Endothelial cell of umbilical vein (primary cell): ENCODE data around the gene DRAP1. TPM values are rescaled to one million over a fixed set of nuclear protein-coding genes. Genes with fewer than 3 reads are reported as not detected.

Source experiments
- BruUV-seq: library from RNA; stranded (reverse); fragments of 400-500 nt; replicated peaks from 2 replicates; lab custom pipeline; 2021; lab: Mats Ljungman, UMichigan
- CTCF ChIA-PET: fragments of 300-600, 350-600 bp; sonication (Branson Sonifier 250); formaldehyde crosslinking; loops from one replicate; lab custom pipeline; 2021; ENCODE audit warnings: antibody characterized with exemption, inconsistent platforms; lab: Charles Lee
- POLR2A ChIA-PET: fragments of 300-600, 350-600 bp; sonication (Branson Sonifier 250); formaldehyde crosslinking; loops from one replicate; lab custom pipeline; 2021; ENCODE audit warnings: antibody characterized with exemption, inconsistent platforms; lab: Charles Lee
- DNase-seq: peaks from one replicate; pipeline ENCODE4 v3.0.0-alpha.2; 2011; ENCODE audit warnings: low read depth, low spot score
- FAIRE-seq: peaks from 2 replicates; lab custom pipeline; 2011; peaks lifted over from hg19 to GRCh38; lab: Jason Lieb, UNC
- H2AFZ ChIP-seq: 2 replicates; pipeline ENCODE4 v1.6.0; 2012; ENCODE audit warnings: low read depth, low read length, control low read depth, inconsistent platforms
- H3K27ac ChIP-seq: 2 replicates; pipeline ENCODE4 v1.5.1; 2011; ENCODE audit warnings: low read depth, mild to moderate bottlenecking, control low read depth, low read length, moderate library complexity; ENCODE audit not compliant: insufficient read depth
- H3K27me3 ChIP-seq, 2 experiments: 2 replicates each; pipeline versions ENCODE4 v1.6.0 to v1.6.1; 2011; ENCODE audit warnings: low read length in 2 of 2, mixed read lengths in 1 of 2; ENCODE audit not compliant: control insufficient read depth in 2 of 2, insufficient read depth in 2 of 2
- H3K36me3 ChIP-seq, 2 experiments: 2 replicates in 1 of 2; 3 replicates in 1 of 2; pipeline ENCODE4 v1.5.1; 2011; ENCODE audit warnings: low read length in 2 of 2, mild to moderate bottlenecking in 1 of 2, moderate library complexity in 1 of 2; ENCODE audit not compliant: control insufficient read depth in 2 of 2, insufficient read depth in 2 of 2; ENCODE audit errors: extremely low read depth in 1 of 2
- H3K4me1 ChIP-seq: 3 replicates; pipeline ENCODE4 v1.5.1; 2011; ENCODE audit warnings: mild to moderate bottlenecking, low read length; ENCODE audit not compliant: control insufficient read depth, insufficient read depth; ENCODE audit errors: extremely low read depth
- H3K4me2 ChIP-seq: 2 replicates; pipeline ENCODE4 v1.6.1; 2011; ENCODE audit warnings: low read length, control low read depth, mixed read lengths; ENCODE audit not compliant: insufficient read depth
- H3K4me3 ChIP-seq, 3 experiments: fragments of 200-600 bp in 1 of 3; sonication (generic), shearing (Covaris generic) in 1 of 3; replicated peaks in 1 of 3; 2 replicates each; pipeline ENCODE4 v1.5.1; 2011 to 2016; ENCODE audit warnings: control low read depth in 3 of 3, low read length in 3 of 3, mild to moderate bottlenecking in 2 of 3, inconsistent platforms in 1 of 3, low read depth in 1 of 3, moderate library complexity in 1 of 3; ENCODE audit not compliant: insufficient read depth in 1 of 3
- H3K79me2 ChIP-seq: 2 replicates; pipeline ENCODE4 v1.6.0; 2012; ENCODE audit warnings: low read length, inconsistent platforms; ENCODE audit not compliant: control insufficient read depth, insufficient read depth
- H3K9ac ChIP-seq: replicated peaks from 2 replicates; pipeline ENCODE3; 2011; ENCODE audit warnings: low read length, control low read depth; ENCODE audit not compliant: insufficient read depth; ENCODE audit errors: extremely low read depth
- H3K9me1 ChIP-seq: replicated peaks from 3 replicates; pipeline ENCODE4 v1.6.0; 2011; ENCODE audit warnings: mild to moderate bottlenecking, low read length; ENCODE audit not compliant: control insufficient read depth, insufficient read depth; ENCODE audit errors: extremely low read depth
- H3K9me3 ChIP-seq: replicated peaks from 2 replicates; pipeline ENCODE4 v1.5.1; 2012; ENCODE audit warnings: low read length, inconsistent platforms; ENCODE audit not compliant: control insufficient read depth, insufficient read depth
- H4K20me1 ChIP-seq: replicated peaks from 2 replicates; pipeline ENCODE3; 2011; ENCODE audit warnings: mild to moderate bottlenecking, low read length; ENCODE audit not compliant: control insufficient read depth, insufficient read depth; ENCODE audit errors: extremely low read depth
- EZH2 ChIP-seq: IDR thresholded peaks from 2 replicates; pipeline ENCODE4 v1.6.1; 2012; ENCODE audit warnings: borderline replicate concordance, low read depth, mild to moderate bottlenecking, moderate library complexity, low read length, inconsistent platforms; ENCODE audit not compliant: severe bottlenecking
- FOS ChIP-seq: IDR thresholded peaks from 2 replicates; pipeline ENCODE4 v1.6.1; 2011; ENCODE audit warnings: mild to moderate bottlenecking, low read length, moderate library complexity, borderline replicate concordance; ENCODE audit not compliant: insufficient read depth
- GATA2 ChIP-seq: IDR thresholded peaks from 2 replicates; pipeline ENCODE4 v1.7.0; 2011; ENCODE audit warnings: low read depth, mild to moderate bottlenecking, moderate library complexity, mixed read lengths, low read length; ENCODE audit not compliant: insufficient read length, insufficient read depth
- JUN ChIP-seq: IDR thresholded peaks from 2 replicates; pipeline ENCODE4 v1.6.1; 2011; ENCODE audit warnings: borderline replicate concordance, low read depth; ENCODE audit not compliant: insufficient read length, insufficient read depth
- MYC ChIP-seq: IDR thresholded peaks from one replicate; pipeline ENCODE4 v1.6.1; 2011; ENCODE audit warnings: mild to moderate bottlenecking, low read depth, low read length
- POLR2A ChIP-seq: IDR thresholded peaks from 2 replicates; pipeline ENCODE4 v1.6.1; 2012; ENCODE audit warnings: low read depth, mild to moderate bottlenecking, control low read depth, low read length
- POLR2AphosphoS5 ChIP-seq: IDR thresholded peaks from 2 replicates; pipeline ENCODE4 v1.6.1; 2012; ENCODE audit warnings: low read depth, mild to moderate bottlenecking, control low read depth, low read length, moderate library complexity; ENCODE audit not compliant: insufficient read depth
- dilution Hi-C: fragments of 300-500 bp; cut with MboI; formaldehyde crosslinking; loops from one replicate; pipeline ENCODE4 v1.15.0; 2019; ENCODE audit warnings: low sequenced_read_pairs; ENCODE audit not compliant: extremely low pct_ligation_motif_present
- intact Hi-C: fragments of 100-400 bp; cut with micrococcal nuclease; formaldehyde crosslinking; loops from one replicate; pipeline ENCODE4 v1.10.0; 2022
- polyA plus RNA-seq, 4 experiments: library from polyadenylated mRNA; depleted of rRNA in 3 of 4; stranded (reverse) in 3 of 4; unstranded in 1 of 4; fragments of >200 nt; gene quantifications; 2 replicates each; pipeline versions ENCODE4 v1.2.1 to v1.2.3, GENCODE V29; 2011 to 2012; ENCODE audit warnings: missing spikeins in 1 of 4
- total RNA-seq: library from RNA; stranded (reverse); gene quantifications from 2 replicates; pipeline ENCODE4 v1.2.3, GENCODE V29; 2021
- TF ChIP-seq, protein P1 (sequence below): IDR thresholded peaks from 2 replicates; pipeline ENCODE4 v1.6.1; 2011; ENCODE audit not compliant: insufficient read depth, insufficient read length
- TF ChIP-seq, protein P2 (sequence below), 2 donors: IDR thresholded peaks; 1 replicate in 1 of 2; 2 replicates in 1 of 2; pipeline ENCODE4 v1.5.1; 2011; ENCODE audit warnings: low read length in 2 of 2, mild to moderate bottlenecking in 2 of 2, moderate library complexity in 2 of 2, control low read depth in 1 of 2, inconsistent platforms in 1 of 2, low read depth in 1 of 2; ENCODE audit not compliant: insufficient read depth in 1 of 2; ENCODE audit errors: extremely low read depth in 1 of 2

The DRAP1 gene
- total and polyA plus RNA-seq, 2 donors (not counting 3 experiments of a cell fraction or from before 2014, with no cell fraction given): 74.9 to 114 TPM

DNA sequence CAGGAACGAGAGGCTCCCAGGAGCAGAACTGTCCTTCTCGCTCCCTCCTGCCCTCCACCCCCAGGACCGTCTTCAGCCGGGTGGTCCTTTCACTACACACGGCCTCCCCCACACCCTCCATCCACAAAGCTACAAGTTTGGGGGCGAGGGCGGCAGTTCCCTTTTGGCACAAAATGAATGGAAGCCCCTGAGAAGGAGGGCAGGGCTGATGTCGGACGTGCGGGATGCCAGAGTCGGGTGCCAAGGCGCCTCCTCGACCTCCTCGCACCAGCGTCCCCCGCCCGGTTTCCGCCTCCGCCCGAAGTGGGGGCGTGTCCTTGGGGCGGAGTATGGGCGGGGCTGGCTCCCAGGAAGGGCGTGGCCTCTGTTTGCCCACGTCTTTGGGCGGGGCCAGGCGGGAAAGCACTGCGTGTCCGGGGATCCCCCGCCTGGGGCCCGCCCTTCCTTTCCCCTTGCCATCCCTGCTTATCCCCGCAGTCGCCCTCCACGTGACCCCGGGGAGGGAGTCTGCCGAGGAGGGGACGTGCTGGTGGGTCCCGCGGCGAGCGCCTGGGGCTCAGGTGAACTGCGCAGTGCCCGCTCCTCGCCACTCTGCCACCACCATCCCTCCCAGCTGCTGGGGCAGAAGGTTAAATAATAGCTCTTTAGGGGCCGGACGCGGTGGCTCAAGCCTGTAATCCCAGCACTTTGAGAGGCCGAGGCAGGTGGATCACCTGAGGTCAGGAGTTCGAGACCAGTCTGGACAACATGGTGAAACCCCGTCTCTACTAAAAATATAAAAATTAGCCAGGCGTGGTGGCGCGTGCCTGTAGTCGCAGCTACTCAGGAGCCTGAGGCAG lies 45.7 kb upstream of the DRAP1 start:
- ChIA-PET POLR2A (no interaction called here), CTCF (interaction anchor here (0.6 to 7.1 kb wide), 4 partner anchors 11 to 149 kb away, joined by 3 to 73 read pairs (median 12); partner anchors contain the start of genes CFL1, FIBP and MUS81)
- no peaks in the 10 kb centered on the region for H3K27me3 ChIP-seq
- peaks cover 2% of the 10 kb centered on the region for H3K79me2 ChIP-seq
- no peaks in the 10 kb centered on the region for H4K20me1 ChIP-seq
- peak overlapping the region; percentile 49 for H3K9ac ChIP-seq
- intact Hi-C loops: loop anchor here (2.0 kb wide), 1 partner anchor 15 kb away; the partner anchor contains the start of gene FIBP
- peak overlapping the region; percentile 42 to 47 (median 43) for H3K4me3 ChIP-seq
- peak overlapping the region; percentile 81 for H3K4me2 ChIP-seq
- H3K36me3 ChIP-seq: peaks cover 0 to 6% of the 10 kb centered on the region in 2 experiments
- H3K27ac ChIP-seq: peak overlapping the region; percentile 30
- H3K9me1 ChIP-seq: no peaks in the 10 kb centered on the region
- FAIRE-seq: peak; percentile 95
- dilution Hi-C loops: no loop called here
- no TSS peak for BruUV-seq
- peak; percentile 83 for DNase-seq
- no peaks in the 10 kb centered on the region for H3K9me3 ChIP-seq
- peaks cover 17% of the 10 kb centered on the region for H3K4me1 ChIP-seq
- peak overlapping the region; percentile 62 for H2AFZ ChIP-seq
- no peak for TF ChIP-seq JUN
- TF ChIP-seq, protein P1, sequence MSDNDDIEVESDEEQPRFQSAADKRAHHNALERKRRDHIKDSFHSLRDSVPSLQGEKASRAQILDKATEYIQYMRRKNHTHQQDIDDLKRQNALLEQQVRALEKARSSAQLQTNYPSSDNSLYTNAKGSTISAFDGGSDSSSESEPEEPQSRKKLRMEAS: peak; percentile 37
- TF ChIP-seq POLR2A: peak; percentile 76
- peak; percentile 77 for TF ChIP-seq POLR2AphosphoS5

DNA sequence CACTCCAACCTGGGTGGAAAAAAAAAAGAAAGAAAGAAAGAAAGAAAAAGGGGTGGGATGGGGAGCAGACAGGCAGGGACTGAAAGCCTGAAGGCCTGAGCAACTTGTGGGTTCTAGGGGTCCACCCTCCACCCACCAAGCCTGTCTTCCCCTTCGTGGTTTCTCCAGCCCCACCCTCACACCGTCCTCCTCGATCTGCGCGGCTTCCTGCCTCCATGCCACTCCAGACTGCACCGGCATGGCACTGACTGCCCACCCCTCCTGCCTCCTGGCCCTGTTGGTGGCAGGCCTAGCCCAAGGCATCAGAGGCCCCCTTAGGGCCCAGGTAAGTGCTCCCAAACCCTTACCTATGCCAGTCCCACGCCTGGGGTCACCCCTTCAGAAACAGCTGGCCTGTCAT lies 39.6 kb upstream of the DRAP1 start, which contains the start of gene CTSW:
CTSW (plus strand) TSS at position 221 of the 400 bp plus-strand sequence; CDS start at position 239, 18 bp downstream.
- Histone ChIP-seq H3K4me3 (no peak within 1 kb of the TSS), H4K20me1 (no peaks in the 10 kb centered on the region), H3K36me3 (peaks cover 4 to 23% of the 10 kb centered on the region in 2 experiments), H3K9me3 (no peaks in the 10 kb centered on the region), H3K79me2 (no peaks in the 10 kb centered on the region), H3K4me2 (no peak within 1 kb of the TSS), H2AFZ (no peak within 1 kb of the TSS), H3K4me1 (no peaks in the 10 kb centered on the region), H3K27ac (no peak within 1 kb of the TSS), H3K9ac (no peak within 1 kb of the TSS), H3K9me1 (no peaks in the 10 kb centered on the region), H3K27me3 (no peaks in the 10 kb centered on the region)
- DNase-seq (no peak), FAIRE-seq (no peak)
- intact Hi-C loops: no loop called here
- POLR2A ChIA-PET: interaction anchor here (1.6 kb wide), 1 partner anchor 10 kb away, joined by 4 read pairs; no protein-coding TSS in a partner anchor
- TF ChIP-seq, protein P1: no peak
- TF ChIP-seq, protein P2, sequence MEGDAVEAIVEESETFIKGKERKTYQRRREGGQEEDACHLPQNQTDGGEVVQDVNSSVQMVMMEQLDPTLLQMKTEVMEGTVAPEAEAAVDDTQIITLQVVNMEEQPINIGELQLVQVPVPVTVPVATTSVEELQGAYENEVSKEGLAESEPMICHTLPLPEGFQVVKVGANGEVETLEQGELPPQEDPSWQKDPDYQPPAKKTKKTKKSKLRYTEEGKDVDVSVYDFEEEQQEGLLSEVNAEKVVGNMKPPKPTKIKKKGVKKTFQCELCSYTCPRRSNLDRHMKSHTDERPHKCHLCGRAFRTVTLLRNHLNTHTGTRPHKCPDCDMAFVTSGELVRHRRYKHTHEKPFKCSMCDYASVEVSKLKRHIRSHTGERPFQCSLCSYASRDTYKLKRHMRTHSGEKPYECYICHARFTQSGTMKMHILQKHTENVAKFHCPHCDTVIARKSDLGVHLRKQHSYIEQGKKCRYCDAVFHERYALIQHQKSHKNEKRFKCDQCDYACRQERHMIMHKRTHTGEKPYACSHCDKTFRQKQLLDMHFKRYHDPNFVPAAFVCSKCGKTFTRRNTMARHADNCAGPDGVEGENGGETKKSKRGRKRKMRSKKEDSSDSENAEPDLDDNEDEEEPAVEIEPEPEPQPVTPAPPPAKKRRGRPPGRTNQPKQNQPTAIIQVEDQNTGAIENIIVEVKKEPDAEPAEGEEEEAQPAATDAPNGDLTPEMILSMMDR (IDR thresholded peaks at IDR 0.05; ENCODE audit: extremely low read depth in 1 of 2, insufficient read depth in 1 of 2, low read depth in 1 of 2, low read length in 2 of 2): no peak
- TF ChIP-seq POLR2AphosphoS5: no peak
- TF ChIP-seq POLR2A: no peak
- no peak for TF ChIP-seq EZH2
- no peak for TF ChIP-seq JUN
- TF ChIP-seq FOS: no peak
- TF ChIP-seq MYC: no peak
- TF ChIP-seq GATA2: no peak
- dilution Hi-C loops: no loop called here
- CTCF ChIA-PET: interaction anchor here (1.1 to 1.6 kb wide), 3 partner anchors 9 to 22 kb away, joined by 3 to 5 read pairs (median 4); partner anchors contain the start of gene FIBP
- no TSS peak for BruUV-seq
